CD4-positive, alpha-beta T cell treated with Interleukin-10 for 1 hour (primary cell): ENCODE data around the gene BPIFB2.

Experiments used
- DNase-seq: peaks from one replicate; pipeline ENCODE4 v3.0.0-alpha.2; 2020

Gene BPIFB2

DNA sequence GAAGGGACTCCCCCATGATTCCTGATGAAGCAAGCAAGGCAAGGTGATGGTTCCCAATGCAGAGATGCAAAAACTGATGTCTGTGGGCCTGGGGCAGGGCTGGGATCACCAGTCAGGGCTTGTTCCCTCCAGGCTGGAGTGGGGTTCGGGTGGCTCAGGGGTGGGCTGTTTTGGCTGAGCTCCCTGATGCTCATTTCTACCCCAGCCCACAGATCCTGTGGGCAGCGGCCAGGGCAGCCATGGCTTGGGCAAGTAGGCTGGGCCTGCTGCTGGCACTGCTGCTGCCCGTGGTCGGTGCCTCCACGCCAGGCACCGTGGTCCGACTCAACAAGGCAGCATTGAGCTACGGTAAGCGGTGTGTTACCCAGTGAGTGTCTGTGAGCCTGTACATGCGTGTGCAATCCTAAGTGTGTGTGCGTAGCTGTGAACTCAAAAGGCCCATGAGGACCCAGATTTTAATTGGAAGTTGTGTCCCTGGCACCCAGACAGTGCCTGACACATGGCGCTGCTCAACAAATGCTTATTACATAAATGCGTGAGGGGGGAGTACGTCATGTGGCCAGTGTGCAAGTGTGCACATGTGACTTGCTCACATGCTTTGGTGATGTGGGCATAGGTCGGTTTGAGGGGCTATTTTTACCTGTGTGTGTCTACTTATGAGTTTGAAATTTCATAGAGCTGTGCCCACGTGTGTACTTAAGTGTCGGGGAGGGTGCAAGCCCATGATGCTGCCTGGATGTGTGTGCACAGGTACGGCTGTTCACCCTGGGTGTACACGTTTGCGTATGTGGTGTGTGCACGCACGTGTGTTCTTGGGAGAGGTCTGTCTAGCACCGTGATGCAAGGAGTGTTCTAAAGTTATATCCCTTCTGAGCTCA lies 1.1 kb downstream of the BPIFB2 start:
- DNase-seq, result no peak

DNA sequence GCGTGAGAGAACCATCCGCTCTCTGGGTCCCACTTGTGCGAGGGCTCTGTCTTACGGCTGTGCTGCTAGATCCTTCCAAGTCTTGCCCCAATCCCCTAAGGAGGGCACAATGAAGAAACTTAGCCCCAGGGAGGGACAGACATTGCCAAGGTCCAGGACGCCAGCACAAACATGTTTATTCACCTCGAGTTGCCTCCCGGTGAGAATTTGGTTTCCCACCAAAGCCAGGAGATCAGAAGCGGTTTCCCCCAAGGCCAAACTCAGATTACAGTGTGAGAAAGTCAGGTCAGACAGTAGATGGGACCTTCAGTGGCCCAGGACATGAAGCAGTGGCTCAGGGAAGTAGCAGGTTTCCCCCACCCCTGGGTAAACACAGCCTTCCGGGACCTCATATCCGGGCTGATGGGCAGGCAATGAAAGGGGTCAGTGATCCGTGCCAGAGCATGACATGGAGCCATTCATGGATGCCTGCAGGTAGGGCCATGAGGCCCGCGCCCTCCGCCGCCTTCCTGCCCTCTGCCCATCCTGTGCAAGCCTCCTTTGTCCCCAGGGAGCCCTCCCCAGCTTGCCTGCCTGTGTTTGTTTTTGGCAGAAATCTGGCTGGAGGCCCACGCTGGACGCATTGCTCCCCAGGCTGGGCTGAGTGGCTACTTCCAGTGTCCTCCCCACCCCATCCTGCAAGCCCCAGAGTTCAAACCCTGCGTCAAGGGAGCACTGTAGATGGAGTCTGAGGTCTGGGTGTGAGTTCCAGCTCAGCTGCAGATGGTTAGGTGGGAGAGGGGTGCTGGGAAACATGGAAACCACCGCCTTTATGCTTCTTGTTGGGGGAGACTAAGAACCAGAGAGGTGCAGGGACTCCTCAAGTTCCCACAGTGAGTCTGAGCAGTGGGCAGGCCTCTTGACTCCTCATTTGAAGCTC lies 2.0 kb downstream of the BPIFB2 start:
- DNase-seq, result no peak

DNA sequence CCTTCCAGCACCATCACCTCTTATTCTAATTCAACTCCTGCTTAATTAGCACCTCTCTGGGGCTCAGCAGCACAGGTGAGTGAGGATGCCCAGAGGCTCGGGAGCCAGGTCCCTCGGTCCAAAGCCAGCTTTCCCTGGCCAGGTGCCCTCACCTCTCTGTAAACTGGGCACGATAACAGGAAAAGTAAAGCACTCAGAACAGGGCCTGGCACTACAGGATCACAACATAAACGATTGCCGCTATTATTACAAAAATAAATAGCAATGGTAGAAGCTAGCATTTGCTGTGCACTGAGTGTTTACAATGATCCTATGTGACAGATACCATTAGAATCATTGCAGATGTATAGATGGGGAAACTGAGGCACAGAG lies 2.6 kb downstream of the BPIFB2 start:
- DNase-seq, result no peak

DNA sequence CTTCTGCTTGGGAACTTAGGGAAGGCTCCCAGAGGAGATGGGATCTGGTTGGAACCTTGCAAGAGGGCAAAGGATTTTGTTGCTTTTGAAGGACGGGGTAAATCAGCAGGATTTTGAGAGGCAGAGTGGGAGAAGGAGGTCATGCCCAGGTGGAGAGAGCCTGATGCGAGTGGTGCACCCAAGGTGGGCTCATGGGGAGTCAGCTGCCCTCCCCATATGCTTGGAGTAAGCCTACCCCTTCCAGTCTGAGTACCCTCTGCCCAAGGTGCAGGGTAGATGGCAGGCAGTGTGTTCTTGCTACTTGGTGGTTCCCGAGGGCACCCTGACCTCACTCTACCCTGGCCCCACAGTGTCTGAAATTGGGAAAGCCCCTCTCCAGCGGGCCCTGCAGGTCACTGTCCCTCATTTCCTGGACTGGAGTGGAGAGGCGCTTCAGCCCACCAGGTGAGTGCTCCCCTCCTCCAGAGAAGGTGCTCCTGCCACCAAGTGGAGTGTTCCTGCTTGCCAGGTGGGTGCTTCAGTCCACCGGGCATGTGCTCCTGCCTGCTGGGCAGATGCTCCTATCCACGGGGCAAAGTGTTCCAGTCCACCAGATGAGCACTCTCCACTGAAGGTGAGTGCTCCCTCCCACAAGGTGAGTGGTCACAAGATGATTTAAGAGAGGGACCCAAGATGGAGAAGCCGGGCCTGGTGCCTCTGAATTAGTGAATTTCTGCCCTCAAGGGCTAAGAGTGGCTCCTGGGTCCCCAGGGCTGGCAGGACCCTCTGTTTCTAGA lies 3.4 kb downstream of the BPIFB2 start:
- no peak for DNase-seq

DNA sequence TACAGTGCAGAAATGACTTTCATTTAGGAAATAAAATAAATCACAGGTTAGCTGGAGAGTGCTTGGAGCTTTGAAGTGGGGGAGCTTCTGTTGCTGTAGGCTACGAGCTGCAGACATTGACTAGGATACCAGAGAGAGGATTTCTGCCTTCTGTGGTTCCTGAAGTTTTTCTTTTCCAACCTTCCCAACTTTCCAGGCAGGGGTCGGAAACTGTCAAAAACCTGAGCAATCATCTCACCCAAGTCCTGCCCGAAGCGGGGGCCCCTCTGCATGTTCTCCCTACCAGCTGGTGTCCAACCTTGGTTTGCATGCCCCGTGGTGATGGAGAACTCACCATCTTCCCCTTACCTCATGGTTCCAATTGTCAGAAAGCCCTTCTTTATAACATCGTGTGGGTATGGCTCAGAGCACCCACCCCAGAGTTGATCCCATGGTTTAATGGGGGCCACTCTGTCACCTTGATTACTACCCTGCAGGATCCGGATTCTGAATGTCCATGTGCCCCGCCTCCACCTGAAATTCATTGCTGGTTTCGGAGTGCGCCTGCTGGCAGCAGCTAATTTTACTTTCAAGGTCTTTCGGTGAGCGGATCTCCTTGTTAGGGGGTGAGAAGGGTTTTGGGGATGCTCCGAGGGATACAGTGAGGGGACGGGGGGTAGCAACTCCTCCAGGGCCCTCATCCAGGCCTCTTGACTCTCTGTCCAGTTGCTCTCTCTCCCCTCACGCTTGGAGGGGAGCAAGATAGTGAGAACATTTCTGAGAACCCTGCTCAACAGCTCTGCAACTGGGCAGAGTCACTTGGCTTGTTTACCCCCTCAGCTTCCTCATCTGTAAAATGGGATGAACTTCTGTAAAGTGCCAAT lies 5.1 kb downstream of the BPIFB2 start:
- no peak for DNase-seq

DNA sequence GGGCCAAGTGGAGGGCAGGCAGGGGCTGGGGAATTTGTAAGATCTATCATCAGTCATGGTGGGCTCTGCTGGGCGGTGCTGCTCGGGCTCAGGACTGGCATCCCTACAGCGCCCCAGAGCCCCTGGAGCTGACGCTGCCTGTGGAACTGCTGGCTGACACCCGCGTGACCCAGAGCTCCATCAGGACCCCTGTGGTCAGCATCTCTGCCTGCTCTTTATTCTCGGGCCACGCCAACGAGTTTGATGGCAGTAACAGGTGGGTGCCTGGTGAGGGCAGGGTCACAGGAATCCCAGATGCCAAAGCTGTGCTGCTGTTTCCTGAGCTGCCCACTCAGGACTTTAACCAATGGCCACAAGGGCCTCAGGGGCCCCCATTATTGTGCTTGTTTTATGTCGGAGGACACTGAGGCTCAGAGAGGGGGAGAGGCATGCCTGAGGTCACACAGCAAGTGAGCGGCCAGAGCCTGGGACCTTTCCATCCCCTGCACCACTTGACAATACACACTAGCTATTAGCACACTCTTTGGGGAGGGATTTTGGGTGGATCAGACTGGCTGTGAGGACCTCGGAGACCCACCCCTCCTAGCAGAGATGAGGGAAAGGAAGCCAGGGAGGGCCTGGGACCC lies 6.3 kb downstream of the BPIFB2 start:
- no peak for DNase-seq

DNA sequence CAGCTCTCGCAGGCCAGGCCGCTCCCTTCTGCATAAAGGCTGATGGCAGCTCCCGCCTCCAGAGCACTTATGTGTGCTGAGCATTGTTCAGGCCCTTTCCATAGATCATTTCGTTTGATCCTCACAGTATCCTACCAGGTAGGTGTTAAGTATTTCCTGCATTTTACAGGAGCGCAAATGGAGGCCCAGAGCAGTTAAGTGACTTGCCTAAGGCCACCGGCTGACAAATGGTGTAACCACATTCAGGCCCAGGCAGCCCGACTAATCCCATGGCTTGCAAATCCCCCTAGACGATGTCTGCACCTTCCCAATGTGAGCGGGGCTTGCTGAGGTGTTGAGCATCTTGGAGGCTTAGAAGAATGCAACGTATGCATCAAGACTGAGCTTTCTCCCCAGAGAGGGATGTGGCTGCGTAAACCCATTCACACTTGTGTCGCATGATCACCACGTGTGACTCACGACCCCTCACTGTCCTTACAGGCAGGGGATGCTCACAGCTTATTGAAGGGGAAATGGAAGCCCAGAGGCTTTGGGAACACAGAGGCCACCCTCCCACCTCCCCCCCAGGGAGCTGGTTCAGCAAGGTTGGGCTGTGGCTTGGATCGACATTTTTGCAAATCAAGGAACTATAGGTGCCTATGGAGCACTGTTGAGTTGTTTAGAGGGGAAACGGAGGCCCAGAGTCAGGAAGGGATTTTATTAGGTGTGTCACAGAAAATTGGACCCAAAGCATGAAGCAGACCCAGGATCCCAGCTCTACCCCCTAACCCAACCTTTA lies 7.0 kb downstream of the BPIFB2 start:
- no peak for DNase-seq

DNA sequence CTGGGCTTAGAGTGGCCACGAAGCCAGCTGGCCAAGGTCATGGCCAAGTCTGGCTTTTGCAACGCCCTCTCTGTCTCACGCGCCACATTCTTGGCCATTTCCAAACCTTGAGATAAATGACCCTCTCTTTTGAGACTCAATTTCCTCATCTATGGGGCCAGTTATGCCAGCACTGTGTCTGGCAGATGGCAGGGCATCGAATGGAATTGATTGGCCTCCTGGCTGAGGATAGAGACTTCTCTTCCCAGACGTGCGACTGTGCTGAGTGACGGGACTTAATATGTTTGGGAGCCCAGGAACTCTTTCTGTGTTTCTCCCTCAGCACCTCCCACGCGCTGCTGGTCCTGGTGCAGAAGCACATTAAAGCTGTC lies 7.6 kb downstream of the BPIFB2 start:
- no peak for DNase-seq

DNA sequence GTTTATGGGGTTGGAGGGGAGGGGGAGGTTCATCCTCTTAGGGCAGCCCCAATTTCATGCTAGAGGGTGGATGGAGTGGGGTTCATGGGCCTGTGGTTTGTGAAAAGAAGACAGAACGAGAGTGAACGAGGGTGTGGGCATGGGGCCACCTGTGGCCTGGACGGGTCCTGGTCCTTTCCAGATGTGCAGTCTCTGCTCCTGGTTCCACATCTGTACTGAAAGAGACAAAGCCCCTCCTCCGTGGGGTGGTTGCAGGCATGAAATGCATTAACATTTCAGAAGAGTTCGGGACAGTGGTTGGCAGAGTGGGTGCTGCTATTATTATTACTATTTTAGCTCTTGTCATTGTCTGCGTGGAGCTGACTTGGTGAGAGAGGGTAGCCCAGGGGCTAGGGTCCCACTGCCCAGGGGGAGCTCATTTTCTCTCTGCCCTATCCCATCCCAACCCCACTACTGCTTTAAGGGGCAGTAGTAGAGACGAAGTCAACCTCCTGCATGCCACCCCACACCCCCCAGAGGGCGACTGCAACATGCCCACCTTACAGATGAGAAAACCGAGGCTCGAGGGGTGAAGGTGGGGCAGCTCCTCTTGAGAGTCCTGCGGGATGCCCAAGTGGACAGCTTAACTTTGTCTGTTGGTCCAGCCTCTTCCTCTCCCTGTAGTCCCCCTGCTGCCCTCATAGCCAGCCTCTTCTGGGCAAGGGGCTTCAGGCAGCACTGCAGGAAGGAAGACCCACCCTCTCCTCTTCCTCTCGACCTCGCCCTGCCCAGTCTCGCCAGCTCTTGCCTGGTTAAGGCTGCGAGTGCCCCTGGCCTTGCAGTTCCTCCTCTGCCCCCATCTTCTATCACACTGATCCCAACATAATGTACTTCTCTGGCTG lies 8.4 kb downstream of the BPIFB2 start:
- no peak for DNase-seq

DNA sequence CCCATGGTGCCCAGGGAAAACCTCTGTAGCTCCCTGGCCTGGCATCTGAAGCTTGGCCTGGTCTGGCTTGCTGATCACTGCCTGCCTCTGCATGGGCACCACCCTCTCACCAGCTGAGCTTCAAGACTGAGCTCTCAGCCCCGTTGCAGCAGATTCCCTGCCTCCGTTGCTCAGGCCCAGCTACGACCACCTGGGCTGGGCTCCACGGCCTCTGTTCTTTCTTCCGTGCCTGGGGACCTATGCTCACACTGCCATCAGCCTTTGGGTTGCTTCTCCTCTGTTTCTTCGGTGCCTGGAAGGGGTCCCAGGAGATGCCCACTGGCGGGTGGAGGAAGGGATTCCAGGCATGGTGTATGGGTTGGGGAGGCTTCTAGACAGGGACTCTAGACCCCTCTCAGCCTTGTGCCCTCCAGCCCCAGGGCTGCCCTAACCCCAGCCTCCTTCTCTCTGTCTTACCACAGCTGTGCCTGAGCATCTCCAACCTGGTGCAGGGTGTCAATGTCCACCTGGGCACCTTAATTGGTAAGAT lies 9.1 kb downstream of the BPIFB2 start:
- no peak for DNase-seq

DNA sequence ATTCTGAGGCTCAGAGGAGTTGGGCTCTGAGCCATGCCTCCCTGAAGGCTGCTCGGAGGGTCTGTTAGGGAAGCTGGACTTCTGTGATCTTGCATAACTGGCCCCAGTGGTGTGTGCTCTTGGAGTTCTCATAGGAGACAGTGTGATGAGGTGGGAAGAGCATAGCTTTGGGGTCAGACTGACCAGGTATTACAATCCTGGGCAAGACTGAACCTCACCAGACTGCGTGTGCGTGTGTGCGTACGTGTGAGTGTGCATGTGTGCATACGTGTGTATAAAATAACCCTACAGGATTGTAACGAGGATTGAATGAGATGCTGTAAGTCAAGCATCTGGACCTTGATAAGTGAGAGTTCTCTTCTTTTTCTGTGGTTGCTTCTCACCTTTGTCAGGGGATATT lies 10.0 kb downstream of the BPIFB2 start:
- no peak for DNase-seq

DNA sequence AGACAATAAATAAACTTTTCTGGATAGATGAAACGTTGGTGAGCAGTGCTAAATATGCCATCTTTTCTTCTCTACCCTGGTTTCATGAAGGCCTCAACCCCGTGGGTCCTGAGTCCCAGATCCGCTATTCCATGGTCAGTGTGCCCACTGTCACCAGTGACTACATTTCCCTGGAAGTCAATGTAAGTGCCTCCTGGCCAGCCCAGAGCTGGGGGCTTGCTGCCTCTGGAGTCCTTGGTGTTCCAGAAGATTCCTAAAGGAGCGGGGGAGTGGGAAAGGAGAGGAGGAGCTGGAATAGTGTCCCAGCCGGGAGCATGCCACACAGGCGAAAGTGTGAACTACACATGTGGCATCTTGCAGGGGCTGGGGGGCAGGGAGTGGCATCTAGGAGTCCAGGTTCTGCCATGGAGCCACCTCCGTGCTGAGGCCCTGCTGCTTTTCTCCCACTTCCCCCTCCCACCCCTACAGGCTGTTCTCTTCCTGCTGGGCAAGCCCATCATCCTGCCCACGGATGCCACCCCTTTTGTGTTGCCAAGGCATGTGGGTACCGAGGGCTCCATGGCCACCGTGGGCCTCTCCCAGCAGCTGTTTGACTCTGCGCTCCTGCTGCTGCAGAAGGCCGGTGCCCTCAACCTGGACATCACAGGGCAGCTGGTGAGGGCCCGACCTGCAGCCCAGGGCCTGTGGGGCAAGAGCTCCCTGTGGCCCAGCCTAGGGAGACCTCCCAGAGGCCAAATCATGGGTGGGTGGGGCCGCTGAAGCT lies 10.8 kb downstream of the BPIFB2 start:
- DNase-seq, result no peak

DNA sequence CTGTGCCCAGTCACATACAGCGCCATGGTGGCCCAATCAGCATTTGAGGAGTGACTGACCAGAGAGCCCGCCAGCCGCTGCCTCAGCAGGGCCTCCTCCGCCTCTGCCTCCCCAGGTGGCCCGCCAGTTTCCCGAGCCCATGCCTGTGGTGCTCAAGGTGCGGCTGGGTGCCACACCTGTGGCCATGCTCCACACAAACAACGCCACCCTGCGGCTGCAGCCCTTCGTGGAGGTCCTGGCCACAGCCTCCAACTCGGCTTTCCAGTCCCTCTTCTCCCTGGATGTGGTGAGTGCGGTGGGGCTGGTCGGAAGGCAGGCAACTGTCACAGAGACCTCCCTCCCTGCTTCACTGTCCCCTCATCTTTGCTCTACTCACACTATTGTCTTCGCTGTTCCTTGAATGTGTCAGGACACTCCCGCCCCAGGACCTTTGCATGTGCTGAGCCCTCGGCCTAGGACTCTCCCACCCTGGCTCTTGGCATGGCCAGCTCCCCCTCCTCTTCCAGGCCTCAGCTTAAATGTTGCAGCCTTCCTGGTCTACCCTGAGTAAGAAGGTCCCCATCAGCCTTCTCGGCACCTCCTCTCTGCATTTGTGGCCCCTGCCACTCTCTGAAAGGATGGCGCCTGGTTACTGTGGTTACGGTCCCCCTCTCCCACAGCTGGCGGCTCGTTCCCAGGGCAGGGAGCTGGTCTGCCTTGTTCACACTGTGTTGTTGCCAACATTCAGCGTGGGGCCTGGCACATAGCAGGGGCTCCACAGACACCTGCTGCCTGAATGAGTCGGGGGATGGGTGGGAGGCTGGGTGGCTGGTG lies 12.2 kb downstream of the BPIFB2 start:
- no peak for DNase-seq

DNA sequence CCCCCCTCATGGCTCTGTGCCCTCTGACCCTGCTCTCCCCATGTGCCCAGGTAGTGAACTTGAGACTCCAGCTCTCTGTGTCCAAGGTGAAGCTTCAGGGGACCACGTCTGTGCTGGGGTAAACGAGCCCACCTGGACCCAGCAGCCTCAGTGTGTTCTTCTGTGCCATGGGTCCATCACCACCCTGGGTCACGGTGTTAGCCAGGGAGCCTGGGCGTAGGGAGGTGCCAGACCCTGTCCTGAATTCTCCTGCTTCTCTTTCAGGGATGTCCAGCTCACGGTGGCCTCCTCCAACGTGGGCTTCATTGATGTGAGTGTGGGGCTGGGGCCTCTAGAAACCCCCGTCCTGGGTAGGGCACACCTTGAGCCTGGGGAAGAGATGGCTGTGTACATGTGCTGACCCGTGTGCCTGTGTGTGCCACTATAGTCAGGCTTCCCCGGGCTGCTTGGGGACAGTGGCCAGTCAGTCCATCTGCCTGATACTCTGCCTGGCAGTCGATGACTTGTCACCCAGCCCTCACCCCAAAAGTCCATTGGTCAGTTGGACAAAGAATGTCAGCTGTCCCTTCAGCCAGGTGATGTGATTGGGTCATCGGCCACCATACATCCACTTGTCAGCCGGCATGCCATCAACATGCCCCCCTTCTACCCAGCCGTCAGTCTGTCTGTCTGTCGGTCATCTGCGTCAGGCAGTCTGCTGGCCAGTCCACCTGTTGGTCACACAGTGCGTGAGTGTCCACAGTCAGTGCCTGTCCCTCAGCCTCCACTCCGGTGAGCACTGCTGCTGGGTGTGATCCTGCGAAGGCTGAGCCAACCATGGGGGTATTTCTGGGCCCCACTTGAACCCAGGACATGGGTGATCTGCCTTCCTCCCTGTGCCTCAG lies 13.0 kb downstream of the BPIFB2 start:
- no peak for DNase-seq

DNA sequence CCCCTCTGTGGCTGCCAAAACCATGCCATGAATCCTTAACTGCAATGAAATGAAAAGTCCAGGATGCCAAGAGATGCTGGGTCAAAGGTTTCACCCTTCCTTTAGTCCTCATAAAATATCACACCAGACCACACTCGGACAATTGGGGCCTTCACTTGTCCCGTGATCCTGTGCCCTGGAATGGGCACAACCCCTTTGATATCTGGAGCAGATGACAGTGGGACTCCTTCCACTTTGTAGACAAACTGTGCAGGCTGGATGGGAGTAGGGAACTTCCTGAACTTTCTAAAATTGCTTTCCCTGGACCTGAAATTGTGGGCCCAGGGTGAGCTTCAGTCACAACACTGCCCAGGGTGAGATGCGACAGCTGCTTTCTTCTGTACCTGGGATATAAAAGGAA lies 14.4 kb downstream of the BPIFB2 start:
- DNase-seq, result no peak

DNA sequence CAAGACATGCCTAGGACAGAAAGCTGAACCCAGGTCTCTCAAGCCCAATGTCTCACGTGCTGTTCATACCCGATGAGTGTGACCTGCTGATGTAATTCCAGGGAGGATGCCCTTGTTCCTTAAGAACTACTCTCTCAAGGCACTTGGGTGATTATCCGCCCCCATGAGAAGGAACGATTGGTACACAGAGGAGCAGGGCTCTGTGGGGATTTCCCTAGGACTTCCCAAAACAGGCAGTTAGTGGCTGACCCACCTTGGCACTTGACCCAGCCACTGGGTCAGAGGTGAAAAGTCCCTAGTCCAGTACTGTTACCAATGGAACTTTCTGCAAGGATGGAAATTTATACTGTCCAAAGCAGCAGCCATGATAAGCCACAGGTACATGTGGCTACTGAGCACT lies 14.8 kb downstream of the BPIFB2 start:
- no peak for DNase-seq
